HepG2 (cell line): ENCODE results near the gene AADACL4. TPM values are rescaled to one million over a fixed set of nuclear protein-coding genes. Genes with fewer than 3 reads are reported as not detected.

Source experiments
- FOXJ3 ChIP-seq: sonication (generic); formaldehyde crosslinking; IDR thresholded peaks from 2 replicates; pipeline ENCODE4 v1.4.0; 2020; ENCODE audit warnings: missing genetic modification reagents, mild to moderate bottlenecking, borderline replicate concordance
- KLF9 ChIP-seq: IDR thresholded peaks from 2 replicates; pipeline ENCODE4 v1.6.1; 2016; ENCODE audit warnings: low read depth
- KMT2A ChIP-seq: sonication (generic); formaldehyde crosslinking; IDR thresholded peaks from 2 replicates; pipeline ENCODE4 v1.4.0; 2020; ENCODE audit warnings: missing genetic modification reagents
- NFE2 ChIP-seq: sonication (generic); formaldehyde crosslinking; IDR thresholded peaks from 2 replicates; pipeline ENCODE4 v1.4.0; 2020; ENCODE audit warnings: missing genetic modification reagents
- PCBP1 ChIP-seq: fragments of 200-400 bp; formaldehyde crosslinking; IDR thresholded peaks from 2 replicates; pipeline ENCODE4 v1.6.1; 2017; ENCODE audit warnings: mild to moderate bottlenecking, low read depth, low read length, borderline replicate concordance
- SNAI1 ChIP-seq: sonication (generic); formaldehyde crosslinking; IDR thresholded peaks from 2 replicates; pipeline ENCODE4 v1.5.0; 2020; ENCODE audit warnings: mild to moderate bottlenecking, missing genetic modification reagents, borderline replicate concordance
- SSRP1 ChIP-seq: IDR thresholded peaks from 2 replicates; pipeline ENCODE4 v1.6.1; 2016; ENCODE audit warnings: control low read depth
- ZNF263 ChIP-seq: sonication (generic); formaldehyde crosslinking; IDR thresholded peaks from 2 replicates; pipeline ENCODE4 v1.4.0; 2020; ENCODE audit warnings: missing genetic modification reagents
- ZNF326 ChIP-seq: sonication (generic); formaldehyde crosslinking; IDR thresholded peaks from 2 replicates; pipeline ENCODE4 v1.4.0; 2020; ENCODE audit warnings: missing genetic modification reagents, borderline replicate concordance
- ZNF644 ChIP-seq: IDR thresholded peaks from 2 replicates; pipeline ENCODE4 v1.6.1; 2016; ENCODE audit warnings: low read depth
- ZNF780A ChIP-seq: sonication (generic); formaldehyde crosslinking; IDR thresholded peaks from 2 replicates; pipeline ENCODE4 v1.8.0; 2022; ENCODE audit warnings: mild to moderate bottlenecking, missing genetic modification reagents, moderate library complexity
- polyA plus RNA-seq, 8 experiments: library from polyadenylated mRNA; depleted of rRNA in 3 of 8; stranded (reverse) in 7 of 8; unstranded in 1 of 8; fragments of >200 nt; fragmentation: Illumina TruSeq in 4 of 8; extraction: Trizol in 4 of 8; gene quantifications; 2 replicates each; pipeline versions ENCODE4 v1.2.1 to v1.2.3, GENCODE V29; 2011 to 2016; ENCODE audit warnings: low read depth in 4 of 8, missing spikeins in 1 of 8, mixed read lengths in 1 of 8; ENCODE audit not compliant: insufficient read depth in 1 of 8
- total RNA-seq, 5 experiments: library from RNA; depleted of rRNA; stranded (reverse); fragments of >200 nt; fragmentation: Illumina TruSeq; extraction: Trizol; gene quantifications; 2 replicates each; pipeline ENCODE4 v1.2.3, GENCODE V29; 2016; ENCODE audit warnings: low read depth in 1 of 5
- TF ChIP-seq, protein P1 (sequence below), 2 experiments: fragments of 450-650 bp in 1 of 2; sonication (generic) in 1 of 2; formaldehyde crosslinking in 1 of 2; IDR thresholded peaks; 2 replicates each; pipeline versions ENCODE4 v1.6.1 to v1.8.0; 2016 to 2022; ENCODE audit warnings: antibody characterized with exemption in 1 of 2, mild to moderate bottlenecking in 1 of 2, missing genetic modification reagents in 1 of 2
- TF ChIP-seq, protein P2 (sequence below): sonication (generic); formaldehyde crosslinking; IDR thresholded peaks from 2 replicates; pipeline ENCODE4 v1.8.0; 2022; ENCODE audit warnings: missing genetic modification reagents, mild to moderate bottlenecking, inconsistent platforms, borderline replicate concordance
- TF ChIP-seq, protein P3 (sequence below): sonication (generic); formaldehyde crosslinking; conservative IDR thresholded peaks from 2 replicates; pipeline ENCODE4 v1.8.0; 2022; ENCODE audit warnings: missing genetic modification reagents
- TF ChIP-seq, protein P4 (sequence below): sonication (generic); formaldehyde crosslinking; conservative IDR thresholded peaks from 2 replicates; pipeline ENCODE4 v1.5.0; 2020; ENCODE audit warnings: missing genetic modification reagents

The AADACL4 gene
- total and polyA plus RNA-seq, 2 of the 13 experiments (the other 11 are each of a cell fraction or from before 2014, with no cell fraction given) = not detected

DNA sequence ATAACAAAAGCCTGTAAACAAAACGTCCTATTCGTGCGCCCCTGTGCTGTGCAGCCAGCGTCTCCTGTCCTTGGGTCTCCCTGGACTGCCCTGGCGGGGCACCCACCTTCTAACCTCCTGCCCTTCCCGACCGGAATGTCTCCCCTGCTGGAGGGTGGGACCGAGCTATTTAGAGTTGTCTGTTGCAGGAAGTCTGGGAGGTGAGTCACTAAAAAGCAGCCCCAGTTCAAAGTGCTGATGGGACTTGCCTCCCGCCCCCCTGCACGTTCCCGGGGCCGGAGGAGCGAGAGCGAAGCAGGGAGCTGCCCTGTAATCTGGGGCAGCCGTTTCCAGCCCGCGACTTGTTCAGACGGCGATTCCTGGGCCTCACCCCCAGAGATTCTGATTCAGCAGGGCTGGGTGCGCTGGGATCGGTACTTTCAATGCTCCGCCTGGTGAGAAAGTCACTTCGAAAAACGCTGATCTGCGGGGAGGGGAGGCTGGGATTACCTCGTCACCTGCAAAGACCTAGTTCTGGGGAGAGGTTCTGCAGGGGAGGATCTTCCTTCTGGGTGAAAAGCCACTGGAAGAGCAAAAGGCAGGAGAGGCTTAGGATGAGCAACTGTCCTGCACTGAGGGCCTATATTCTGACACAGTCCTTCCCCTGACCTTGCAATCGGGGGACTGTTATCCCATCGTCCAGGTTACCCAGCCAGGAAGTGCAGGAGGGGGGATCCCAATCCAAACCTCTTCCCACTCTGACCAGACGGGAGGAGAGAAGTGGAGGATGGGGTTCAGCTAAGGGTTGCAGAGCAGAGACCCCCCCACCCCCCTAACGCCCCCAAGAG lies 24.7 kb upstream of the AADACL4 start (continued):
- TF ChIP-seq, protein P1, sequence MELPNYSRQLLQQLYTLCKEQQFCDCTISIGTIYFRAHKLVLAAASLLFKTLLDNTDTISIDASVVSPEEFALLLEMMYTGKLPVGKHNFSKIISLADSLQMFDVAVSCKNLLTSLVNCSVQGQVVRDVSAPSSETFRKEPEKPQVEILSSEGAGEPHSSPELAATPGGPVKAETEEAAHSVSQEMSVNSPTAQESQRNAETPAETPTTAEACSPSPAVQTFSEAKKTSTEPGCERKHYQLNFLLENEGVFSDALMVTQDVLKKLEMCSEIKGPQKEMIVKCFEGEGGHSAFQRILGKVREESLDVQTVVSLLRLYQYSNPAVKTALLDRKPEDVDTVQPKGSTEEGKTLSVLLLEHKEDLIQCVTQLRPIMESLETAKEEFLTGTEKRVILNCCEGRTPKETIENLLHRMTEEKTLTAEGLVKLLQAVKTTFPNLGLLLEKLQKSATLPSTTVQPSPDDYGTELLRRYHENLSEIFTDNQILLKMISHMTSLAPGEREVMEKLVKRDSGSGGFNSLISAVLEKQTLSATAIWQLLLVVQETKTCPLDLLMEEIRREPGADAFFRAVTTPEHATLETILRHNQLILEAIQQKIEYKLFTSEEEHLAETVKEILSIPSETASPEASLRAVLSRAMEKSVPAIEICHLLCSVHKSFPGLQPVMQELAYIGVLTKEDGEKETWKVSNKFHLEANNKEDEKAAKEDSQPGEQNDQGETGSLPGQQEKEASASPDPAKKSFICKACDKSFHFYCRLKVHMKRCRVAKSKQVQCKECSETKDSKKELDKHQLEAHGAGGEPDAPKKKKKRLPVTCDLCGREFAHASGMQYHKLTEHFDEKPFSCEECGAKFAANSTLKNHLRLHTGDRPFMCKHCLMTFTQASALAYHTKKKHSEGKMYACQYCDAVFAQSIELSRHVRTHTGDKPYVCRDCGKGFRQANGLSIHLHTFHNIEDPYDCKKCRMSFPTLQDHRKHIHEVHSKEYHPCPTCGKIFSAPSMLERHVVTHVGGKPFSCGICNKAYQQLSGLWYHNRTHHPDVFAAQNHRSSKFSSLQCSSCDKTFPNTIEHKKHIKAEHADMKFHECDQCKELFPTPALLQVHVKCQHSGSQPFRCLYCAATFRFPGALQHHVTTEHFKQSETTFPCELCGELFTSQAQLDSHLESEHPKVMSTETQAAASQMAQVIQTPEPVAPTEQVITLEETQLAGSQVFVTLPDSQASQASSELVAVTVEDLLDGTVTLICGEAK (IDR thresholded peaks at IDR 0.05) = no peak
- TF ChIP-seq, protein P1 (CRISPR knock-in tag; IDR thresholded peaks at IDR 0.05) = peak; percentile 58; the same call in 1 of the 2 replicates
- TF ChIP-seq, protein P2, sequence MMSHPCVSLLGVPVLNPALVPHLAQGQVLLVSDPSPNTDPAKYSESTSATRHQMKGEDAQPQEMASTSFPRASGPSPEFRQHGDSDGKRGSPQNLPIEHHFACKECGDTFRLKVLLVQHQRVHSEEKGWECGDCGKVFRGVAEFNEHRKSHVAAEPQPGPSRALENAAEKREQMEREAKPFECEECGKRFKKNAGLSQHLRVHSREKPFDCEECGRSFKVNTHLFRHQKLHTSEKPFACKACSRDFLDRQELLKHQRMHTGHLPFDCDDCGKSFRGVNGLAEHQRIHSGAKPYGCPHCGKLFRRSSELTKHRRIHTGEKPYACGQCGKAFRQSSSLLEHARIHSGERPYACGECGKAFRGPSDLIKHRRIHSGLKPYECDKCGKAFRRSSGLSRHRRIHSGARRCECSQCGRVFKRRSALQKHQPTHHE = peak; percentile 66; the same call in 1 of the 2 replicates
- TF ChIP-seq, protein P3, sequence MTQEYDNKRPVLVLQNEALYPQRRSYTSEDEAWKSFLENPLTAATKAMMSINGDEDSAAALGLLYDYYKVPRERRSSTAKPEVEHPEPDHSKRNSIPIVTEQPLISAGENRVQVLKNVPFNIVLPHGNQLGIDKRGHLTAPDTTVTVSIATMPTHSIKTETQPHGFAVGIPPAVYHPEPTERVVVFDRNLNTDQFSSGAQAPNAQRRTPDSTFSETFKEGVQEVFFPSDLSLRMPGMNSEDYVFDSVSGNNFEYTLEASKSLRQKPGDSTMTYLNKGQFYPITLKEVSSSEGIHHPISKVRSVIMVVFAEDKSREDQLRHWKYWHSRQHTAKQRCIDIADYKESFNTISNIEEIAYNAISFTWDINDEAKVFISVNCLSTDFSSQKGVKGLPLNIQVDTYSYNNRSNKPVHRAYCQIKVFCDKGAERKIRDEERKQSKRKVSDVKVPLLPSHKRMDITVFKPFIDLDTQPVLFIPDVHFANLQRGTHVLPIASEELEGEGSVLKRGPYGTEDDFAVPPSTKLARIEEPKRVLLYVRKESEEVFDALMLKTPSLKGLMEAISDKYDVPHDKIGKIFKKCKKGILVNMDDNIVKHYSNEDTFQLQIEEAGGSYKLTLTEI (CRISPR knock-in tag) = no peak
- TF ChIP-seq ZNF780A (CRISPR knock-in tag) = no peak; the same call in 1 of the 2 replicates
- TF ChIP-seq FOXJ3 (CRISPR knock-in tag) = peak; percentile 52
- 0 out of 2 replicates have a peak, but pooled peaks have one; percentile 44 for TF ChIP-seq KMT2A (CRISPR knock-in tag)
- 0 out of 2 replicates have a peak, but pooled peaks have one; percentile 42 for TF ChIP-seq PCBP1
- no peak for TF ChIP-seq KLF9 (CRISPR knock-in tag)
- no peak for TF ChIP-seq ZNF326 (CRISPR knock-in tag)
- TF ChIP-seq ZNF263 = peak; percentile 78
- no peak for TF ChIP-seq SSRP1 (CRISPR knock-in tag)
- TF ChIP-seq, protein P4, sequence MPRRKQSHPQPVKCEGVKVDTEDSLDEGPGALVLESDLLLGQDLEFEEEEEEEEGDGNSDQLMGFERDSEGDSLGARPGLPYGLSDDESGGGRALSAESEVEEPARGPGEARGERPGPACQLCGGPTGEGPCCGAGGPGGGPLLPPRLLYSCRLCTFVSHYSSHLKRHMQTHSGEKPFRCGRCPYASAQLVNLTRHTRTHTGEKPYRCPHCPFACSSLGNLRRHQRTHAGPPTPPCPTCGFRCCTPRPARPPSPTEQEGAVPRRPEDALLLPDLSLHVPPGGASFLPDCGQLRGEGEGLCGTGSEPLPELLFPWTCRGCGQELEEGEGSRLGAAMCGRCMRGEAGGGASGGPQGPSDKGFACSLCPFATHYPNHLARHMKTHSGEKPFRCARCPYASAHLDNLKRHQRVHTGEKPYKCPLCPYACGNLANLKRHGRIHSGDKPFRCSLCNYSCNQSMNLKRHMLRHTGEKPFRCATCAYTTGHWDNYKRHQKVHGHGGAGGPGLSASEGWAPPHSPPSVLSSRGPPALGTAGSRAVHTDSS (CRISPR knock-in tag) = no peak
- peak; percentile 47; the same call in 1 of the 2 replicates for TF ChIP-seq SNAI1 (CRISPR knock-in tag)
- TF ChIP-seq ZNF644 (CRISPR knock-in tag) = no peak
- no peak for TF ChIP-seq NFE2
